GM23338 (cell line): ENCODE measurements around the gene ADGRV1. TPM values are rescaled to one million over a fixed set of nuclear protein-coding genes. Genes with fewer than 3 reads are reported as not detected.

ENCODE experiments used
- ATAC-seq: fragments of 200-7000 bp; cut with Tn5 transposase; 3 replicates; pipeline ENCODE4 v1.9.1; 2020
- DNase-seq: peaks from one replicate; pipeline ENCODE4 v3.0.0-alpha.2; 2015; ENCODE audit warnings: low spot score
- H2AFZ ChIP-seq: fragments of 200-600 bp; sonication (generic); 2 replicates; pipeline ENCODE4 v1.8.0; 2016; ENCODE audit warnings: antibody characterized with exemption, mild to moderate bottlenecking, moderate library complexity
- H3F3A ChIP-seq: fragments of 200-600 bp; sonication (generic); replicated peaks from 2 replicates; pipeline ENCODE4 v1.8.0; 2017; ENCODE audit warnings: antibody characterized with exemption, mixed run types, low read depth
- H3K27ac ChIP-seq: fragments of 200-600 bp; sonication (generic); 2 replicates; pipeline ENCODE4 v1.6.1; 2016; ENCODE audit warnings: low read depth
- H3K27me3 ChIP-seq: fragments of 200-600 bp; sonication (generic); 2 replicates; pipeline ENCODE4 v1.8.0; 2016; ENCODE audit warnings: mild to moderate bottlenecking, mixed run types, moderate library complexity; ENCODE audit not compliant: insufficient read depth
- H3K36me3 ChIP-seq: fragments of 200-600 bp; sonication (generic); 2 replicates; pipeline ENCODE4 v1.8.0; 2016; ENCODE audit warnings: mild to moderate bottlenecking; ENCODE audit not compliant: insufficient read depth
- H3K4me1 ChIP-seq: fragments of 200-600 bp; sonication (generic); 2 replicates; pipeline ENCODE4 v1.8.0; 2016; ENCODE audit warnings: mild to moderate bottlenecking, moderate library complexity; ENCODE audit not compliant: insufficient read depth
- H3K4me2 ChIP-seq: fragments of 200-600 bp; sonication (generic); 2 replicates; pipeline ENCODE4 v1.7.1; 2017; ENCODE audit warnings: mixed run types
- H3K4me3 ChIP-seq: fragments of 200-600 bp; sonication (generic); 2 replicates; pipeline ENCODE4 v1.6.1; 2016; ENCODE audit warnings: mixed run types
- H3K79me2 ChIP-seq: fragments of 200-600 bp; sonication (generic); replicated peaks from 2 replicates; pipeline ENCODE4 v1.8.0; 2017; ENCODE audit warnings: mild to moderate bottlenecking; ENCODE audit not compliant: insufficient read depth
- H3K9me2 ChIP-seq: fragments of 200-600 bp; sonication (generic); 2 replicates; pipeline ENCODE4 v1.8.0; 2017; ENCODE audit not compliant: insufficient read depth
- H4K20me1 ChIP-seq: fragments of 200-600 bp; sonication (generic); replicated peaks from 2 replicates; pipeline ENCODE4 v1.8.0; 2017; ENCODE audit warnings: mild to moderate bottlenecking; ENCODE audit not compliant: insufficient read depth
- H3K27ac Mint-ChIP-seq: 2 replicates; pipeline ENCODE4 v1.8.0; 2020; ENCODE audit warnings: inconsistent platforms, mild to moderate bottlenecking, moderate library complexity, mixed read lengths
- H3K27me3 Mint-ChIP-seq: 3 replicates; pipeline ENCODE4 v1.8.0; 2022; ENCODE audit warnings: low read depth, mild to moderate bottlenecking, moderate library complexity, mixed read lengths, inconsistent platforms; ENCODE audit not compliant: insufficient read depth, poor library complexity
- H3K36me3 Mint-ChIP-seq: 3 replicates; pipeline ENCODE4 v1.8.0; 2021; ENCODE audit warnings: low read depth, mild to moderate bottlenecking, inconsistent platforms, moderate library complexity, mixed read lengths
- H3K4me1 Mint-ChIP-seq: 3 replicates; pipeline ENCODE4 v1.8.0; 2020; ENCODE audit warnings: mild to moderate bottlenecking, inconsistent platforms, mixed read lengths
- H3K4me3 Mint-ChIP-seq: 3 replicates; pipeline ENCODE4 v1.8.0; 2021; ENCODE audit warnings: moderate library complexity, mild to moderate bottlenecking, inconsistent platforms, mixed read lengths
- H3K9me3 Mint-ChIP-seq: 3 replicates; pipeline ENCODE4 v1.8.0; 2020; ENCODE audit warnings: moderate library complexity, mild to moderate bottlenecking, inconsistent platforms, mixed read lengths
- CREB1 ChIP-seq: fragments of 250-450 bp; sonication (Bioruptor Pico); IDR thresholded peaks from 2 replicates; pipeline ENCODE4 v1.5.0; 2020; ENCODE audit warnings: low read depth, mild to moderate bottlenecking, moderate library complexity
- EZH2phosphoT487 ChIP-seq: fragments of 200-600 bp; sonication (generic); IDR thresholded peaks from one replicate; pipeline ENCODE4 v1.8.1; 2018; ENCODE audit warnings: antibody characterized with exemption; ENCODE audit not compliant: unreplicated experiment
- JUNB ChIP-seq: IDR thresholded peaks from one replicate; pipeline ENCODE4 v1.6.1; 2016; ENCODE audit warnings: antibody characterized with exemption; ENCODE audit not compliant: unreplicated experiment
- POLR2AphosphoS5 ChIP-seq: IDR thresholded peaks from 2 replicates; pipeline ENCODE4 v1.6.1; 2016; ENCODE audit warnings: antibody characterized with exemption, low read depth
- STAT1 ChIP-seq: IDR thresholded peaks from one replicate; pipeline ENCODE4 v1.6.1; 2016; ENCODE audit warnings: antibody characterized with exemption; ENCODE audit not compliant: unreplicated experiment
- ZNF114 ChIP-seq: fragments of 250-450 bp; sonication (Bioruptor Pico); IDR thresholded peaks from 2 replicates; pipeline ENCODE4 v1.5.0; 2020; ENCODE audit warnings: mild to moderate bottlenecking, moderate library complexity
- ZNF331 ChIP-seq: fragments of 250-450 bp; sonication (Bioruptor Pico); IDR thresholded peaks from 2 replicates; pipeline ENCODE4 v1.5.0; 2020; ENCODE audit warnings: low read depth, mild to moderate bottlenecking, moderate library complexity
- polyA plus RNA-seq: library from polyadenylated mRNA; unstranded; fragments of >200 nt; fragmentation: Nextera tagmentation; extraction: Ambion mirVana; gene quantifications from 2 replicates; pipeline ENCODE4 v1.2.1, GENCODE V29; 2016
- total RNA-seq: library from RNA; depleted of rRNA; stranded (reverse); fragments of >200 nt; shearing (Covaris generic); gene quantifications from 2 replicates; pipeline ENCODE4 v1.2.3, GENCODE V29; 2014
- TF ChIP-seq, protein P1 (sequence below): fragments of 250-450 bp; sonication (Bioruptor Pico); IDR thresholded peaks from 2 replicates; pipeline ENCODE4 v1.5.0; 2020; ENCODE audit warnings: mild to moderate bottlenecking, moderate library complexity
- TF ChIP-seq, protein P2 (sequence below): IDR thresholded peaks from one replicate; pipeline ENCODE4 v1.6.1; 2018; ENCODE audit warnings: antibody characterized with exemption; ENCODE audit not compliant: unreplicated experiment

The ADGRV1 gene
- total and polyA plus RNA-seq, 2 experiments from 2014 or later: 46.1 to 149 TPM

DNA sequence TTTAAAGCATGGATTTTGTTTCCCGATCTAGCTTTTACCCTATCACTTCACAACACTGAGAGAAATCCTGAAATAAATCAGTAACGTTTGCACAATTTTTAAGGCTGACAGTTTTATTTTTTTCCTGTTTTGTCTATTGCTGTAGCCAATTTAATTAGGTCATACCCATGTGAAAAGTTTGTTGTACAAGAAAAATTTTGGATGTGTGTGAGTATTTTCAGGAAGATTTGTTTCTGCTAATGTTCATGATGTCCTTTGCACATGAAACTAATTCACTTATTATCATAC, 586.7 kb downstream of the ADGRV1 start (continued):
- TF ChIP-seq JUNB (no peak), STAT1 (no peak), EZH2phosphoT487 (no peak)
- TF ChIP-seq, protein P1, sequence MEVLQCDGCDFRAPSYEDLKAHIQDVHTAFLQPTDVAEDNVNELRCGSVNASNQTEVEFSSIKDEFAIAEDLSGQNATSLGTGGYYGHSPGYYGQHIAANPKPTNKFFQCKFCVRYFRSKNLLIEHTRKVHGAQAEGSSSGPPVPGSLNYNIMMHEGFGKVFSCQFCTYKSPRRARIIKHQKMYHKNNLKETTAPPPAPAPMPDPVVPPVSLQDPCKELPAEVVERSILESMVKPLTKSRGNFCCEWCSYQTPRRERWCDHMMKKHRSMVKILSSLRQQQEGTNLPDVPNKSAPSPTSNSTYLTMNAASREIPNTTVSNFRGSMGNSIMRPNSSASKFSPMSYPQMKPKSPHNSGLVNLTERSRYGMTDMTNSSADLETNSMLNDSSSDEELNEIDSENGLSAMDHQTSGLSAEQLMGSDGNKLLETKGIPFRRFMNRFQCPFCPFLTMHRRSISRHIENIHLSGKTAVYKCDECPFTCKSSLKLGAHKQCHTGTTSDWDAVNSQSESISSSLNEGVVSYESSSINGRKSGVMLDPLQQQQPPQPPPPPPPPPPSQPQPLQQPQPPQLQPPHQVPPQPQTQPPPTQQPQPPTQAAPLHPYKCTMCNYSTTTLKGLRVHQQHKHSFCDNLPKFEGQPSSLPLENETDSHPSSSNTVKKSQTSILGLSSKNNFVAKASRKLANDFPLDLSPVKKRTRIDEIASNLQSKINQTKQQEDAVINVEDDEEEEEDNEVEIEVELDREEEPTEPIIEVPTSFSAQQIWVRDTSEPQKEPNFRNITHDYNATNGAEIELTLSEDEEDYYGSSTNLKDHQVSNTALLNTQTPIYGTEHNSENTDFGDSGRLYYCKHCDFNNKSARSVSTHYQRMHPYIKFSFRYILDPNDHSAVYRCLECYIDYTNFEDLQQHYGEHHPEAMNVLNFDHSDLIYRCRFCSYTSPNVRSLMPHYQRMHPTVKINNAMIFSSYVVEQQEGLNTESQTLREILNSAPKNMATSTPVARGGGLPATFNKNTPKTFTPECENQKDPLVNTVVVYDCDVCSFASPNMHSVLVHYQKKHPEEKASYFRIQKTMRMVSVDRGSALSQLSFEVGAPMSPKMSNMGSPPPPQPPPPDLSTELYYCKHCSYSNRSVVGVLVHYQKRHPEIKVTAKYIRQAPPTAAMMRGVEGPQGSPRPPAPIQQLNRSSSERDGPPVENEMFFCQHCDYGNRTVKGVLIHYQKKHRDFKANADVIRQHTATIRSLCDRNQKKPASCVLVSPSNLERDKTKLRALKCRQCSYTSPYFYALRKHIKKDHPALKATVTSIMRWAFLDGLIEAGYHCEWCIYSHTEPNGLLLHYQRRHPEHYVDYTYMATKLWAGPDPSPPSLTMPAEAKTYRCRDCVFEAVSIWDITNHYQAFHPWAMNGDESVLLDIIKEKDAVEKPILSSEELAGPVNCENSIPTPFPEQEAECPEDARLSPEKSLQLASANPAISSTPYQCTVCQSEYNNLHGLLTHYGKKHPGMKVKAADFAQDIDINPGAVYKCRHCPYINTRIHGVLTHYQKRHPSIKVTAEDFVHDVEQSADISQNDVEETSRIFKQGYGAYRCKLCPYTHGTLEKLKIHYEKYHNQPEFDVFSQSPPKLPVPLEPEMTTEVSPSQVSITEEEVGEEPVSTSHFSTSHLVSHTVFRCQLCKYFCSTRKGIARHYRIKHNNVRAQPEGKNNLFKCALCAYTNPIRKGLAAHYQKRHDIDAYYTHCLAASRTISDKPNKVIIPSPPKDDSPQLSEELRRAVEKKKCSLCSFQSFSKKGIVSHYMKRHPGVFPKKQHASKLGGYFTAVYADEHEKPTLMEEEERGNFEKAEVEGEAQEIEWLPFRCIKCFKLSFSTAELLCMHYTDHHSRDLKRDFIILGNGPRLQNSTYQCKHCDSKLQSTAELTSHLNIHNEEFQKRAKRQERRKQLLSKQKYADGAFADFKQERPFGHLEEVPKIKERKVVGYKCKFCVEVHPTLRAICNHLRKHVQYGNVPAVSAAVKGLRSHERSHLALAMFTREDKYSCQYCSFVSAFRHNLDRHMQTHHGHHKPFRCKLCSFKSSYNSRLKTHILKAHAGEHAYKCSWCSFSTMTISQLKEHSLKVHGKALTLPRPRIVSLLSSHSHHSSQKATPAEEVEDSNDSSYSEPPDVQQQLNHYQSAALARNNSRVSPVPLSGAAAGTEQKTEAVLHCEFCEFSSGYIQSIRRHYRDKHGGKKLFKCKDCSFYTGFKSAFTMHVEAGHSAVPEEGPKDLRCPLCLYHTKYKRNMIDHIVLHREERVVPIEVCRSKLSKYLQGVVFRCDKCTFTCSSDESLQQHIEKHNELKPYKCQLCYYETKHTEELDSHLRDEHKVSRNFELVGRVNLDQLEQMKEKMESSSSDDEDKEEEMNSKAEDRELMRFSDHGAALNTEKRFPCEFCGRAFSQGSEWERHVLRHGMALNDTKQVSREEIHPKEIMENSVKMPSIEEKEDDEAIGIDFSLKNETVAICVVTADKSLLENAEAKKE (CRISPR knock-in tag): no peak

DNA sequence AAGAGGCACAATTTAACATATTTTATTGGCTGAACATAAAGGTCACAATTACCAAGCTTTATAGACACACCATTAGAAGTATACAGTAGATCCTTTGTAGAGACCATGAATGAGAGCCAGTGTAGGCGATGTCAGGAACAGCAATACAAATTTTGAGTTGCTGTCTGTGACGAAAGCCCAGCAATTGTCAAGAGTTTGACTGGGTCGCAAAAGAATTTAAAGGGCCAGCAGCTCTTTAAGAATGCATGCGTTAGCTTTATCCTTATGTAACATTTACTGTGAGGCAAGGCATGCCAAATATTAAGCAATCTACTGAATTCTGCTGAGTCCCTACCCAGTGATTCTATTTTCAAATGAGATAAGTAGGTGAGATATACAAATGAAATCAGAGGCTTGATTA, 587.6 kb downstream of the ADGRV1 start:
- Histone ChIP-seq H3K4me2 (no peak overlapping the region), H3F3A (no peaks in the 10 kb centered on the region), H3K9me2 (no peaks in the 10 kb centered on the region), H3K36me3 (no peaks in the 10 kb centered on the region), H3K4me1 (no peaks in the 10 kb centered on the region), H2AFZ (no peak overlapping the region), H3K4me3 (no peak overlapping the region), H4K20me1 (no peaks in the 10 kb centered on the region), H3K27me3 (no peaks in the 10 kb centered on the region), H3K79me2 (no peaks in the 10 kb centered on the region), H3K27ac (no peak overlapping the region)
- Mint-ChIP-seq H3K36me3 (peaks cover 28% of the 10 kb centered on the region), H3K27ac (no peak overlapping the region), H3K9me3 (peaks cover 20% of the 10 kb centered on the region), H3K4me1 (peaks cover 21% of the 10 kb centered on the region; the same call in 2 of the 3 replicates), H3K27me3 (peaks cover 3% of the 10 kb centered on the region), H3K4me3 (no peak overlapping the region)
- DNase-seq (no peak), ATAC-seq (no peak)
- TF ChIP-seq STAT1 (no peak), EZH2phosphoT487 (no peak), ZNF114 (CRISPR knock-in tag) (no peak), POLR2AphosphoS5 (no peak), ZNF331 (CRISPR knock-in tag) (no peak), JUNB (no peak), CREB1 (no peak)
- TF ChIP-seq, protein P2, sequence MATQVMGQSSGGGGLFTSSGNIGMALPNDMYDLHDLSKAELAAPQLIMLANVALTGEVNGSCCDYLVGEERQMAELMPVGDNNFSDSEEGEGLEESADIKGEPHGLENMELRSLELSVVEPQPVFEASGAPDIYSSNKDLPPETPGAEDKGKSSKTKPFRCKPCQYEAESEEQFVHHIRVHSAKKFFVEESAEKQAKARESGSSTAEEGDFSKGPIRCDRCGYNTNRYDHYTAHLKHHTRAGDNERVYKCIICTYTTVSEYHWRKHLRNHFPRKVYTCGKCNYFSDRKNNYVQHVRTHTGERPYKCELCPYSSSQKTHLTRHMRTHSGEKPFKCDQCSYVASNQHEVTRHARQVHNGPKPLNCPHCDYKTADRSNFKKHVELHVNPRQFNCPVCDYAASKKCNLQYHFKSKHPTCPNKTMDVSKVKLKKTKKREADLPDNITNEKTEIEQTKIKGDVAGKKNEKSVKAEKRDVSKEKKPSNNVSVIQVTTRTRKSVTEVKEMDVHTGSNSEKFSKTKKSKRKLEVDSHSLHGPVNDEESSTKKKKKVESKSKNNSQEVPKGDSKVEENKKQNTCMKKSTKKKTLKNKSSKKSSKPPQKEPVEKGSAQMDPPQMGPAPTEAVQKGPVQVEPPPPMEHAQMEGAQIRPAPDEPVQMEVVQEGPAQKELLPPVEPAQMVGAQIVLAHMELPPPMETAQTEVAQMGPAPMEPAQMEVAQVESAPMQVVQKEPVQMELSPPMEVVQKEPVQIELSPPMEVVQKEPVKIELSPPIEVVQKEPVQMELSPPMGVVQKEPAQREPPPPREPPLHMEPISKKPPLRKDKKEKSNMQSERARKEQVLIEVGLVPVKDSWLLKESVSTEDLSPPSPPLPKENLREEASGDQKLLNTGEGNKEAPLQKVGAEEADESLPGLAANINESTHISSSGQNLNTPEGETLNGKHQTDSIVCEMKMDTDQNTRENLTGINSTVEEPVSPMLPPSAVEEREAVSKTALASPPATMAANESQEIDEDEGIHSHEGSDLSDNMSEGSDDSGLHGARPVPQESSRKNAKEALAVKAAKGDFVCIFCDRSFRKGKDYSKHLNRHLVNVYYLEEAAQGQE: no peak
